ENCODE measurements around the gene HMGN1.

The HMGN1 gene

GRCh38 chr21:39319251-39319756 is 29.6 kb downstream of the HMGN1 start:
- H3K4me3 ChIP-seq (ENCODE audit: low read length): no peak overlapping the region
- DNase-seq (ENCODE audit: low read depth): peak; percentile 82
- no peak for TF ChIP-seq CTCF (conservative IDR thresholded peaks at IDR 0.05; ENCODE audit: low read length)

GRCh38 chr21:39318091-39318959 is 30.6 kb downstream of the HMGN1 start:
- no peak for DNase-seq (ENCODE audit: low read depth)
- TF ChIP-seq CTCF (conservative IDR thresholded peaks at IDR 0.05; ENCODE audit: low read length): no peak
- H3K4me3 ChIP-seq (ENCODE audit: low read length): no peak overlapping the region

- TF ChIP-seq CTCF (conservative IDR thresholded peaks at IDR 0.05; ENCODE audit: low read length): no peak
- DNase-seq (ENCODE audit: low read depth): no peak
- H3K4me3 ChIP-seq (ENCODE audit: low read length): no peak overlapping the region
Observed at GRCh38 chr21:39317134-39318090, 31.5 kb downstream of the HMGN1 start.

- H3K4me3 ChIP-seq (ENCODE audit: low read length): no peak overlapping the region
- DNase-seq (ENCODE audit: low read depth): no peak
- no peak for TF ChIP-seq CTCF (conservative IDR thresholded peaks at IDR 0.05; ENCODE audit: low read length)
Observed at GRCh38 chr21:39316729-39317128, 32.2 kb downstream of the HMGN1 start.

DNA sequence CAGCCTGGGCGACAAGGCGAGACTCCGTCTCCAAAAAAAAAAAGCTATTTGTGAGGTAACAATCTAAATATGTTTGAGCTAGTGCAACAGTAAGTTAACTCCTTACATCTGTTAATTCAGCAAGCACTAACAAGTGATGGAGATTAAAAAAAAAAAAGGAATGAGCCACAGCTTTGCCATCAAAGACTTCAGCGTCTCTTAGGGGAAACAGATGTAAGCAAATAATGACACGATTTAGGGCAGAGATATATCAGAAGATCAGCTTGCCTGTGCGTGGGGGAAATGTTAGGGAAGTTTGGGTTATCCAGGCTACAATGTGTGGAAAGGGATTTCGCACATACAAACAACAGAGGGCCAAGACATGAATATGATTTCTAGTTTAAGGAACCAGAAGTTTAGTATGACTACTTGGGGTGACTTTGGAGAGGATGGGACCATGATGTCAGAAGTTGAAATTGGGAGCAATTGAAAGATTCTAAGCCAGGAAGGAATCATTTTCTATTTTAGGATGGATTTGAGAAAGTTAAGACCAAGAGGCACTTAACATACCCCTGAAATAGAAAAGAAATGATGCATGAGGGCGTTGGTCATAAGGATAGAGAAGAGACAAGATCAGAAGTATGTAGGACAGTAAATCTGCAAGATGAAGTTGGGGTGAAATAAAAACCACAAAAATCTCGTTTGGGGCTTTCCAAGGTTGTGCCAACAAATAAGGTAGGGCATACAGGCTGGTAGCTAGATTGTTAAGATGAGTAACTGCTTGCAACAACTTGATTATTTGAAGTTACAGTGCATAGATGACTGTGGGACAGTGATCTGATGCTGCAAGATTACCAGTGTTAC is 33.1 kb downstream of the HMGN1 start:
- no peak overlapping the region for H3K4me3 ChIP-seq (ENCODE audit: low read length)
- no peak for TF ChIP-seq CTCF (conservative IDR thresholded peaks at IDR 0.05; ENCODE audit: low read length)
- DNase-seq (ENCODE audit: low read depth): peak; percentile 20

Data from AG10803 (cell line).